ENCODE results near the gene TRIM47. TPM values are rescaled to one million over a fixed set of nuclear protein-coding genes. Genes with fewer than 3 reads are reported as not detected.

TRIM47 gene
- total RNA-seq, 1 donor from 2014 or later = 3.1 TPM

GRCh38 chr17:75839942-75840798, 38.2 kb downstream of the TRIM47 start:
- no peaks in the 10 kb centered on the region for H3K9me3 Mint-ChIP-seq
- H3K27ac Mint-ChIP-seq = no peak overlapping the region
- no peak for ATAC-seq (ENCODE audit: low read depth)
- no peaks in the 10 kb centered on the region for H3K27me3 Mint-ChIP-seq
- CTCF ChIA-PET = interaction anchor here (1.2 kb wide), 1 partner anchor 10 kb away, joined by 3 read pairs; no protein-coding TSS in a partner anchor
- POLR2A ChIA-PET = interaction anchor here (0.7 to 1.3 kb wide), 5 partner anchors 10 to 76 kb away, joined by 3 to 10 read pairs (median 4); partner anchors contain the start of gene UNK
- TF ChIP-seq CTCF (IDR thresholded peaks at IDR 0.05) = no peak
- intact Hi-C loops (cut with micrococcal nuclease) = loop anchor here (5.0 kb wide), 1 partner anchor 37 kb away; the partner anchor contains the start of gene TRIM47
- H3K36me3 Mint-ChIP-seq (ENCODE audit: low read depth) = peaks cover 45% of the 10 kb centered on the region
- H3K4me3 Mint-ChIP-seq = no peak overlapping the region
- peaks cover 14% of the 10 kb centered on the region for H3K4me1 Mint-ChIP-seq
- no peak for DNase-seq

GRCh38 chr17:75838410-75838809, 40.0 kb downstream of the TRIM47 start:
- Mint-ChIP-seq H3K27ac (no peak overlapping the region), H3K4me3 (no peak overlapping the region), H3K9me3 (no peaks in the 10 kb centered on the region), H3K27me3 (no peaks in the 10 kb centered on the region), H3K36me3 (ENCODE audit: low read depth) (peaks cover 60% of the 10 kb centered on the region), H3K4me1 (peaks cover 7% of the 10 kb centered on the region)
- TF ChIP-seq CTCF (IDR thresholded peaks at IDR 0.05) = no peak
- ChIA-PET CTCF (no interaction called here), POLR2A (interaction anchor here (0.7 to 1.3 kb wide), 3 partner anchors 14 to 61 kb away, joined by 3 to 5 read pairs (median 3); no protein-coding TSS in a partner anchor)
- DNase-seq (no peak), ATAC-seq (ENCODE audit: low read depth) (no peak)
- intact Hi-C loops (cut with micrococcal nuclease) = no loop called here

DNA sequence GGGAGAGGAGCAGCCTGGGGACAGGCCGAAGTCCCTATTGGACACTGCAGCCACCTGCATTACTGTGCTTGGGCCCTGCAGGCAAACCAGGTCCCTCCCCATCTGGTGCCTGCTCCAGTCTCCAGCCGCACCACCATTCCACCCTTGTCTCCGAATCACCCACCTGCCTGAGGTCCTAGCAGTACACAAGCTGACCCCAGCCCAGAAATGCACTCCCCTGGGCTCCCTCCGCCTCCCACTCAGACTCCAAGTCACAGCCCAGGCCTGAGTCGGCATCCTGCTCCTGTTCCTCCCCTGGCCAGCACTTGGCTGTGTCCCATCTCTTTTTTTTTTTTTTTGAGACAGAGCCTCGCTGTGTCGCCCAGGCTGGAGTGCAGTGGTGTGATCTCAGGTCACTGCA, 40.5 kb downstream of the TRIM47 start:
- H3K4me3 Mint-ChIP-seq = no peak overlapping the region
- no peaks in the 10 kb centered on the region for H3K27me3 Mint-ChIP-seq
- intact Hi-C loops (cut with micrococcal nuclease) = no loop called here
- H3K9me3 Mint-ChIP-seq = no peaks in the 10 kb centered on the region
- ChIA-PET CTCF (no interaction called here), POLR2A (interaction anchor here (0.7 to 1.3 kb wide), 4 partner anchors 15 to 61 kb away, joined by 3 to 5 read pairs (median 3); no protein-coding TSS in a partner anchor)
- TF ChIP-seq CTCF (IDR thresholded peaks at IDR 0.05) = no peak
- peaks cover 64% of the 10 kb centered on the region for H3K36me3 Mint-ChIP-seq (ENCODE audit: low read depth)
- no peak overlapping the region for H3K27ac Mint-ChIP-seq
- ATAC-seq (ENCODE audit: low read depth) (no peak), DNase-seq (no peak)
- peaks cover 7% of the 10 kb centered on the region for H3K4me1 Mint-ChIP-seq

- intact Hi-C loops (cut with micrococcal nuclease) = no loop called here
- Mint-ChIP-seq H3K27me3 (no peaks in the 10 kb centered on the region), H3K4me1 (peaks cover 10% of the 10 kb centered on the region), H3K9me3 (no peaks in the 10 kb centered on the region), H3K4me3 (no peak overlapping the region), H3K27ac (no peak overlapping the region), H3K36me3 (ENCODE audit: low read depth) (peaks cover 66% of the 10 kb centered on the region)
- ChIA-PET POLR2A (interaction anchor here (0.6 kb wide), 1 partner anchor 16 kb away, joined by 4 read pairs; no protein-coding TSS in a partner anchor), CTCF (no interaction called here)
- no peak for DNase-seq
- no peak for ATAC-seq (ENCODE audit: low read depth)
- no peak for TF ChIP-seq CTCF (IDR thresholded peaks at IDR 0.05)
These were observed 41.8 kb downstream of the TRIM47 start for GRCh38 chr17:75836605-75837004.

- DNase-seq (no peak), ATAC-seq (ENCODE audit: low read depth) (no peak)
- H3K9me3 Mint-ChIP-seq = no peaks in the 10 kb centered on the region
- no peak overlapping the region for H3K27ac Mint-ChIP-seq
- H3K27me3 Mint-ChIP-seq = no peaks in the 10 kb centered on the region
- ChIA-PET CTCF (interaction anchor here (1.2 kb wide), 2 partner anchors 9 to 13 kb away, joined by 3 read pairs; no protein-coding TSS in a partner anchor), POLR2A (interaction anchor here (1.5 kb wide), 1 partner anchor 56 kb away, joined by 4 read pairs; no protein-coding TSS in a partner anchor)
- intact Hi-C loops (cut with micrococcal nuclease) = no loop called here
- H3K4me1 Mint-ChIP-seq = peaks cover 10% of the 10 kb centered on the region
- H3K36me3 Mint-ChIP-seq (ENCODE audit: low read depth) = peaks cover 66% of the 10 kb centered on the region
- no peak overlapping the region for H3K4me3 Mint-ChIP-seq
- TF ChIP-seq CTCF (IDR thresholded peaks at IDR 0.05) = no peak
These were observed 42.8 kb downstream of the TRIM47 start for GRCh38 chr17:75835654-75835987.
